Loucy (cell line): ENCODE results near the gene CEMIP2.

Experiments
- EZH2phosphoT487 ChIP-seq: fragments of 200-600 bp; IDR thresholded peaks from 2 replicates; pipeline ENCODE4 v1.6.1; 2018; ENCODE audit warnings: antibody characterized with exemption, mild to moderate bottlenecking, moderate library complexity, borderline replicate concordance
- TF ChIP-seq, protein P1 (sequence below): fragments of 200-600 bp; sonication (generic); conservative IDR thresholded peaks from 2 replicates; pipeline ENCODE4 v1.5.1; 2014; ENCODE audit warnings: mild to moderate bottlenecking, antibody characterized with exemption, low read length

DNA sequence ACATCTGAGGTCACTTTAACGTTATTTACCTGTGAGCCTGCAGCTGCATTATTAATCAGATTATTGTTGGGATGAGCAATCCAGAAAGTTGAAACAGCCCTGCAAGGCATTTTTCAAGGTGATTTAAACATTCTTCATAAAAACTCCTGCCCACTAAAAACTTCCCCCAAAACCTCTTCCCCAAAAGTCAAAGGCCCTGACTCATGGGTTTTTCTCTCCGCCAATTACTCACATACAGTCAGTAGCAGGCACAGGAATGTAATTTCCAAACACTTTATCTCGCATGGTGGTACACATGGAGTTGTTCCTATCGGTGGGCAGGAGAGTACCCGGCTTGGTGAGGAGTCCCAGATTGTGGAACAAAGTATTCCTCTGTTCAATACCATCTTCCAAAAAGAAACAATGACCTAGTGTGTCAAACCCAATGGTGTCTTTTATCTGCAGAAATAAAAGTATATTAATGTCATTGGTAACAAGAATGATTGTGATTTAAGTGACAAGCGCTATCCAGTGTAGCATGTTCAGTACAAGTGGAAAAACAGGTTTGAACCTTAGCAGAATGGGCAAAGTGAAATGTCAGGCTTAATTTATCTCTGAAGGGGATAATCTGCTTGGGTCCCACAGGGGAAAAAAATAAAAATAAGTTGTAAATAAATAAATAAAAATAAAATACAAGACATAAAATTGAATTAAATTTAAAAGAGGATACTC lies 38.3 kb downstream of the CEMIP2 start:
- TF ChIP-seq, protein P1, sequence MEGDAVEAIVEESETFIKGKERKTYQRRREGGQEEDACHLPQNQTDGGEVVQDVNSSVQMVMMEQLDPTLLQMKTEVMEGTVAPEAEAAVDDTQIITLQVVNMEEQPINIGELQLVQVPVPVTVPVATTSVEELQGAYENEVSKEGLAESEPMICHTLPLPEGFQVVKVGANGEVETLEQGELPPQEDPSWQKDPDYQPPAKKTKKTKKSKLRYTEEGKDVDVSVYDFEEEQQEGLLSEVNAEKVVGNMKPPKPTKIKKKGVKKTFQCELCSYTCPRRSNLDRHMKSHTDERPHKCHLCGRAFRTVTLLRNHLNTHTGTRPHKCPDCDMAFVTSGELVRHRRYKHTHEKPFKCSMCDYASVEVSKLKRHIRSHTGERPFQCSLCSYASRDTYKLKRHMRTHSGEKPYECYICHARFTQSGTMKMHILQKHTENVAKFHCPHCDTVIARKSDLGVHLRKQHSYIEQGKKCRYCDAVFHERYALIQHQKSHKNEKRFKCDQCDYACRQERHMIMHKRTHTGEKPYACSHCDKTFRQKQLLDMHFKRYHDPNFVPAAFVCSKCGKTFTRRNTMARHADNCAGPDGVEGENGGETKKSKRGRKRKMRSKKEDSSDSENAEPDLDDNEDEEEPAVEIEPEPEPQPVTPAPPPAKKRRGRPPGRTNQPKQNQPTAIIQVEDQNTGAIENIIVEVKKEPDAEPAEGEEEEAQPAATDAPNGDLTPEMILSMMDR: no peak
- no peak for TF ChIP-seq EZH2phosphoT487
